HPDE6-E6E7 (cell line): ENCODE results near the gene SAMD1.
A peak's percentile ranks its signal among the peaks of the same experiment; 100 is the strongest.

ENCODE experiments used
- DNase-seq: peaks from one replicate; pipeline ENCODE4 v3.0.0; 2011; ENCODE audit warnings: missing footprints; ENCODE audit errors: extremely low spot score

The SAMD1 gene

GRCh38 chr19:14089662-14090508 lies 666 bp downstream of the SAMD1 start:
- DNase-seq: no peak

- DNase-seq: no peak
Observed at GRCh38 chr19:14089412-14089661, 1.2 kb downstream of the SAMD1 start.

DNA sequence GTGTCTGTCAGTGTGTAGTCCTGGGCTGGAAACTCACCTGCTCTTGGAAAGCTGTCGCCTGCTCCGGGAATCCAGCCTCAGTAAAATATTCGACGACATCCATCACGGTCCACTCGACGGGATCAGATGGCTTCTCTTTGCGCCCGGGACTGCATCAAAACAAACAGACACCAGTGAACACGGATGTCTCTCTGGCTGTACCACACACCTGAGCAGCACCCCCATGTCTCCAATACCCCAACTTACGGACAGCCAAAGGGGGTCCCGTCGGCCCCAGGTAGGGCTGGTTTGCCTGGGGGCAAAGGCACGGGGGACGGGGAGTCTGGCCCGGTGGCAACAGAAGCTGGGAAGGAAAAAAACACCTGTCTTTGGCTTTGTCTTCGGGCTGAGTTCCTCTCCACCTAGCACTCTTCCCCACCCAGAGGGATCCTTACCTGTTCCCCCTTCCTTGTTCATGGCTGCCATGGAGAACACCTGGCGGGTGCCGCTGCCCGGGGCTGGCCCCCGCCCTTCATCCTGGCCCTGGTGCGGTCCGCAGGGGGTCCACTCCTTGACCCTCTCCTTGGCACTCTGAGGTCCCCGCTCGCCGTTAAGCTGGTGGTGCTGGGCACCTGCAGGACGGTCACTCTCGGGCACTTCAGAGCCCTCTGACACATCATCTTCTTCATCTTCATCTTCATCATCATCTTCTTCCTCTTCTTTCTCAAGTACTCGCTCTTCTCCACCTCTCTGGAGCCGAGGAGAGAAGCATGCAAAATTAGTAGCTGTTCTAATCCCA lies 1.7 kb downstream of the SAMD1 start:
- DNase-seq: no peak

DNA sequence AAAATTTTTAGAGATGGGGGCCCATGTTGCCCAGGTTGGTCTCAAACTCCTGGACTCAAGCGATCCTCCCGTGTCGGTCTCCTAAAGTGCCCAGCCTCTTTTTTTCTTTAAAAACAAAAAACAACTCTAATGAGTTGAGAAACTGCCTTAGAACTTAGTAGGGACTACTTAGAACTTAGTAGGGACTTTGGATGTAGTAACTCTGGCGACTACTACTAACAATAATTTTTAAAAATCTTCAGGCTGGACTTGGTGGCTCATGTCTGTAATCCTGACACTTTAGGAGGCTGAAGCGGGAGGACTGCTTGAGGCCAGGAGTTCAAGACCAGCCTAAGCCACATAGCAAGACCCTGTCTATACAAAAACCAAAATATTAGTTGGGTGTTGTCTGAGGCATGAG lies 4.5 kb downstream of the SAMD1 start:
- no peak for DNase-seq

GRCh38 chr19:14085309-14085995 lies 5.1 kb downstream of the SAMD1 start, which contains the start of gene C19orf67:
C19orf67 (minus strand) TSS chr19:14085783; CDS start chr19:14085627, 156 bp downstream.
- no peak for DNase-seq

DNA sequence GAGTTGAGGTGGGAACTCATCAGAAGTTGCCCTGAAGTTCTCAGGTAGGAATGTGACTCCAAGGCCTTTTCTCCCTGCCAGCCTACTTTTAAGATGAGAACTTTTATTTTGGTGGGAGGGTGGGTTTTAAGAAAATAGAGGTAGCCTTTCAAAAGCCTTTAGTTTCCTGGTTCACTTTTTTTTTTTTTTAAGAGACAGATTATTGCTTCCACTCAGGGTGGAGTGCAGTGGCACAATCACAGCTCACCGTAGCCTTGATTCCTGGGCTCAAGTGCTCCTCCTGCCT lies 7.9 kb downstream of the SAMD1 start:
- DNase-seq: no peak

GRCh38 chr19:14081797-14082674 lies 8.5 kb downstream of the SAMD1 start:
- DNase-seq: no peak

GRCh38 chr19:14080887-14081796 lies 9.4 kb downstream of the SAMD1 start:
- DNase-seq: peak; percentile 97

- no peak for DNase-seq
Observed at GRCh38 chr19:14078411-14078810, 12.1 kb downstream of the SAMD1 start.

DNA sequence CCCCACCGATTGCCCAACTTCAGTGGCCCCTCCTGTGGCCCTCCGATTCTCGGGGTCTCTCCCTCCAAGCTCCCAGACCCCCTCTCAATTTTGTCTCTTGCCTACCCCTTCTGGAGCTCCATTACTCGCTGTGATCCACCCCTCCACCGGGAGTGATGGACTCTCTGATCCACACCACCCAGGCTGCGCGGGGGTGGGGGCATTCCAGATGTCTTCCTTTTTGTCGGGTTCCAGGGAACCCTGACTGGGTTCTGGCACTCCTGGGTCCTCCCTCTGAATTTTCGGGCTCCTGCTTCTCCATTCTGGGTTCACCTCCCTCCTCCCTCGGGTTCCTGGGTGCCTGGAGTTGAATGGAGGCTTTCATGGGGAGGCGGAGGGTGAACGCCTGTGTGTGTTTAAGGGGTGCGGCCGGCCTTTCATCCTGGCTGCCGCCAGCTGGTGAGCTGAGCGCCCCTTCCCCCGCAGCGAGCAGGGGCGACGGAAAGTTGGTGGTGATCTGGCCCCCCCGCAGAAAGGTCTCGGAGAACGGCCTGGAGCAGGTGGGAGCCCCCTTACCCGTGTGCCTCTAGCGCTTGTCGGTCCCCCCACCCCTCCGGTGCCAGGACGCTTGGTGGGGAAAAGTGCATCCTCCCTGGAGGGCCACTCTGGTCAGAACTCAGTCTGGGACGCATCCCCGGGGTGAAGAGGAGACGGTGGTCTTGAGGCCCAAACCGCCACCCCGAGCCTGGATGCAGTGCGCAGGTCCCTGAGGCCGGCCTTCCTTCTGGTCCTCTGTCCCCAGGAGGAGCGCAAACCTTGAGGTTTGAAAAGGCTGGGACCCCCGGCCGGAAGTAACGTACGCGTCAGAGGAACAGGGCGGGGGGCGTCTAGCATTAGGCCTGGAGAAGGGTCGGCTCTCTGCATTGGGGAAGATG lies 16.4 kb downstream of the SAMD1 start:
- no peak for DNase-seq

DNA sequence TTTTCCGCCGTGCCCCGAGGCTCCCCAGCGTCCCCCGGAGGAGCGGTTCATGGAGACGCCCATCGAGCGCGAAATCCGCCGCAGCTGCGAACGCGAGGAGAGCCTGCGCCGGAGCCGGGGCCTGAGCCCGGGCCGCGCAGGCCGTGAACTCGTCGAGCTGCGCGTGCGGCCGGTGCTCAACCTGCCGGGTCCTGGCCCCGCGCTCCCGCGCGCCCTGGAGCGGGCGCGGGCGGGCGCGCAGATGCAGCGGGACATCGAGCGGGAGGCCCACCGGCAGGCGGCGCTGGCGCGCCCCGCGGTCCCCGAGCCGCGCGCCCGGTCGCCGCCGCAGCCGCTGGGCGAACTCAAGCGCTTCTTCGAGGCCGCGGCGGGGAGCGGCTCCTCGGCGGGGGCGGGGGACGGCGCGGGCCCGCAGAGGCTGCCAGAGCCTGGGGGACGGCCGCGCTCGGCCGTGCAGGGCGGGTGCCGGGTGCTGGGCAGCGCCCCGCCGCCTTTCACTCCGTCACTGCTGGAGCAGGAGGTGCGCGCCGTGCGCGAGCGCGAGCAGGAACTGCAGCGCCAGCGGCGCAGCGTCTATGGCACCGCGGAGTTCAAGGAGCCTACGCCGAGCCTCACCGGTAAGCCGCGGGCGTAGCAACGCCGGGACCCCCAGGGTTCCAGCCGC lies 17.2 kb downstream of the SAMD1 start:
- no peak for DNase-seq

- DNase-seq: no peak
Observed at GRCh38 chr19:14072535-14073260, 17.9 kb downstream of the SAMD1 start, which contains the start of gene MISP3. MISP3 (plus strand) TSS chr19:14072786; CDS start chr19:14073310, 524 bp downstream.

DNA sequence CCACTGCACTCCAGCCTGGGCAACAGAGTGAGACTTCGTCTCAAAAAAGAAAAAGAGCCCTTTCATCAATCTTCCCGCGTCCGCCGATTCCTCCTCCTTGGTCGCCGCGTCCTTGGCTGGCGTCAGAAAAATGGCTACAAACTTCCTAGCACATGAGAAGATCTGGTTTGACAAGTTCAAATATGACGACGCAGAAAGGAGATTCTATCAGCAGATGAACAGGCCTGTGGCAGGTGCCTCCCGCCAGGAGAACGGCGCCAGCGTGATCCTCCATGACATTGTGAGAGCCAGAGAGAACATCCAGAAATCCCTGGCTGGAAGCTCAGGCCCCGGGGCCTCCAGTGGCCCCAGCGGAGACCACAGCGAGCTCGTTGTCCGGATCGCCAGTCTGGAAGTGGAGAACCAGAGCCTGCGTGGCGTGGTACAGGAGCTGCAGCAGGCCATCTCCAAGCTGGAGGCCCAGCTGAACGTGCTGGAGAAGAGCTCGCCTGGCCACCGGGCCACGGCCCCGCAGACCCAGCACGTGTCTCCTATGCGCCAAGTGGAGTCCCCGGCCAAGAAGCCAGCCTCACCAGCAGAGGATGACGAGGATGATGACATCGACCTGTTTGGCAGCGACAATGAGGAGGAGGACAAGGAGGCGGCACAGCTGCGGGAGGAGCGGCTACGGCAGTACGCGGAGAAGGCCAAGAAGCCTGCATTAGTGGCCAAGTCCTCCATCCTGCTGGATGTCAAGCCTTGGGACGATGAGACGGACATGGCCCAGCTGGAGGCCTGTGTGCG lies 20.1 kb downstream of the SAMD1 start:
- no peak for DNase-seq

DNA sequence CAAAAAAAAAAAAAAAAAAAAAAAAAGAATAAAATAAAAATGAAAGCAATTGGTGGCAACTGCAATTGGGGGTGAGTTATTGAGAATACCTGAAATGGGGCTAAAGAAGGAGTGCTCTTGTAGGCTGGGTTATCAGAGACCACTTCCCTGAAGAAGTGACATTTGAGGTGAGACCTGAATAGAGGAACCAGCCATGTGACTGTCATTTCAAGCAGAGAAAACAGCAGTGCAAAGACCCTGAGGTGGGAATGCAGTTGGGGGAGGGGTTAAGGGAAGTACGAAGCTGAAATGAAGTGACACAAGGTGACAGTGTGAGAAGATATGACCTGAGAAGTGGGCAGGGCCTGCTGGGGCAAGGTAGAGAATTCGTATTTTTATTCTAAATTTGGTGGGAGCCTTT lies 24.4 kb downstream of the SAMD1 start:
- DNase-seq: no peak

DNA sequence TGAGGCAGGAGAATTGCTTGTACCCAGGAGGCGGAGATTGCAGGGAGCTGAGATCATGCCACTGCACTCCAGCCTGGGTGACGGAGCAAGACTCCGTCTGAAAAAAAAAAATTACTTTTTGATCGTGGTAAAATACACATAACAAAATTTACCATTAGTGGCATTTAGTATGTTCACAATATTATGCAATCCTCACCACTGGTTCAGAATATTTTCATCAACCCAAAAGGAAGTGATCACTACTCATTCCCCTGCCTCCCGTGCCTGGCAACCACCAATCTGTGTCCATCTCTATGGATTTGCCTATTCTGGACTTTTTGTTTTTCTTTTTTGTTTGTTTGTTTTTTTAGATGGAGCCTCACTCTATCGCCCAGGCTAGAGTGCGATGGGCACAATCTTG lies 27.4 kb downstream of the SAMD1 start:
- DNase-seq: no peak

DNA sequence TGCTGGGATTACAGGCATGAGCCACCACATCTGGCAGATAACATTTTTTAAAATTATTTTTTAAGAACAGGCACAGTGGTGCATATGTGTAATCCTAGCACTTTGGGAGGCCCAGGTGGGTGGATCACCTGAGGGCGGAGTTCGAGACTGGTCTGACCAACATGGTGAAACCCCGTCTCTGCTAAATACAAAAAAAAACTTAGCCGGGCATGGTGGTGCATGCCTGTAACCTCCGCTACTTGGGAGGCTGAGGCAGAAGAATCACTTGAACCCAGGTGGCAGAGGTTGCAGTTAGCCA lies 28.0 kb downstream of the SAMD1 start:
- no peak for DNase-seq

- no peak for DNase-seq
Observed at GRCh38 chr19:14061751-14062557, 28.6 kb downstream of the SAMD1 start, which contains the start of gene PALM3. PALM3 (minus strand) TSS chr19:14062076; CDS start chr19:14061980, 96 bp downstream.
